ENCODE data around the gene APH1A.
"Not testable (repeated sequence)": the region's sequence is repeated elsewhere in the genome, so short reads cannot be mapped to it uniquely, and the experiment has no call there.

APH1A gene

DNA sequence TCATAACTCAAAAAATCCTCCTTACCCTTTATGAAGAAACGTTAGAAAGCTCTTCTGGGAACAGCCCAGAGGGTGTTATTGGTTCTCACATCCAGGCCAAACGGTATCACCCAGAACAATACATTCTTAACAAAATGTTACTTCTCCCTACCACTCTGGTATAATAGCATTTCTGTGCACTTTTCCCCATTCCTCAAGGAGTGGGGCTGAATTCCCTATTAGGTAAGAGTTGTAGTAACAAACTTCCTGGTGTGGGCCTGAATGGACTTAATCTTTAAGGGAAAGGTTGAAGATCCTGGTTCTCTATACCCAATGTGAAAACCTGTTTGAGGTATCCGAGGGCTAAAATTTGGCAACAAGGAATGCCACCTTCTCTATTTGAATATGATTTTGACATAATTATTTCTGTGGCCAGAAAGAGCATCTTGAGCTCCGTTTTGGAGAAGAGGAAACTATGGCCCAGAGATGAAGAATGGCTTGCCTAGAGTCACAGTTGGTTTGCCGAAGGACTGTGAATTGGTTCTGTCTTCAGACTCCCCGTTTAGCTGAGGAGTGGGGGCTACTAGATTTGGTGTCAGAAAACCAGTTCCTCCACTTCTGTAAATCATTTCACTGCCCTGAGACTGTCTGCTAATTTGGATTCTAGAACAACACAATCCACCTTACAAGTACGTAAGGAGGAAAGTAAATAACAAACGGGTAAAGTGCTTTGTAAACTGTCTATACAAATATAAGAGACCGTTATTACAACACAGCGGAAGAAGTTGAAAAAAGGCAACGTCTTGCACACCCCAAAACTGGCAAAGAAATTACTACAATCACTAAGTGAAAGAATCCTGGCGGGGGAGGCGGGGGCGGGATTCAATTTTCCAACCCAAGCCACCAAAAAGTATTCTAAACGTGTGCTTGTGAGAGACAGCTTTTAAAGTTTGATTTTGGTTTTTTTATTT is 35.2 kb downstream of the APH1A start:
- peak; percentile 54 for DNase-seq

DNA sequence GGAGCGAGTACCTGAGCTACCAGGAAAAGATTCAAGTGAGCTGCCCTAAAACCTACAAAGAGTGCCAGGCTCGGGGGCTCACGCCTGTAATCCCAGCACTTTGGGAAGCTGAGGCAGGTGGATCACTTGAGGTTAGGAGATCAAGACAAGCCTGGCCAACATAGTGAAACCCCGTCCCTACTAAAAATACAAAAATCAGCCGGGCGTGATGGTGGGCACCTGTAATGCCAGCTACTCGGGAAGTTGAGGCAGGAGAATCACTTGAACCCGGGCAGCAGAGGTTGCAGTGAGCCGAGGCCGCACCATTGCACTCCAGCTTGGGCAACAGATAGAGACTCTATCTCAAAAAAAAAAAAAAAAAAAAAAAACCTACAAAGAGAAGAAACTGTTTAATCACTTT is 35.9 kb downstream of the APH1A start:
- DNase-seq = not testable (repeated sequence)

DNA sequence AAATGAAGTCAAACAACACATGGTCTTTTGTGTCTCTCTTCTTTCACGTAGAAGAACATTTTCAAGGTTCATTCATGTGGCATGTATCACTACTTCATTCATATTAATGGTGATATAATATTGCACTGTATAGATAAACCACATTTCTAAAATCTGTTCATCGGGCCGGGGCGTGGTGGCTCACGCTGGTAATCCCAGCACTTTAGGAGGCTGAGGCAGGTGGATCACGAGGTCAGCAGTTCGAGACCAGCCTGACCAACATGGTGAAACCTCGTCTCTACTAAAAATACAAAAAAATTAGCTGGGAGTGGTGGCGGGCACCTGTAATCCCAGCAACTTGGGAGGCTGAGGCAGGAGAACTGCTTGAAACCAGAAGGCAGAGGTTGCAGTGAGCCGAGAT is 40.6 kb downstream of the APH1A start:
- not testable (repeated sequence) for DNase-seq

GRCh38 chr1:150227228-150227627 is 41.6 kb downstream of the APH1A start:
- DNase-seq = no peak

DNA sequence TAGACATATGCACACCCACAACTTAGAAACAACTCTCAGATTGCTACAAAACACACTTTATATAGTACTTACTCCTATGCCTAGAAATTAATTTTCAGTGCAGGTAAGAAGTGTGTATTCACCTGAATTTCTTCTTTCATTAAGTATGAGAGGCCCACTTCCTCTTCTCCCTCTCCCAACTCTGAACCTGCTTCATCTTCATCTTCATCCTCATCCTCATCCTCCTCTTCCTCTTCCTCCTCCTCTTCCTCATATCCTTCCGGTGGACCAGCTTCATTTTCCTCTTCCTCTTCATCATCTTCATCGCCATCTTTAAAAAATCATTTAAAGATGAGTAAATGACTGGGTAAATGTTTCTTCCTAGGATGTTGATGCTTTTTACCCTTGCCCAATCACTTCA is 42.3 kb downstream of the APH1A start:
- DNase-seq = no peak

DNA sequence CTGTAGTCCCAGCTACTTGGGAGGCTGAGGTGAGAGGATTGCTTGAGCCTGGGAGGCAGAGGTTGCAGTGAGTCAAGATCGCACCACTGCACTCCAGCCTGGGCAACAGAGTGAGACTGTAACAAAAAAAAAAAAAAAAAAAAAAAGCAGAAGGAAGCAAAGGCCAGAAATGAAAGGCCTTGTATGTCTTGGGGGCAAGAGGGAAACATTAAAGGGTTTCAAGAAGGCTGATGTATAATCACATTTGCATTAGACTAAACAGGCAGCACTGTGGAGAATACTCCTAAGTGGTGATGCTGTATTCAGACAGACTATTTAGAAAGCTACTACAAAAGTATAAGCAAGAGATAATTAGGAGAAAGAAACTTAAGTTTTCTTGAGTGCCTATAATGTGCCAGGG is 43.3 kb downstream of the APH1A start:
- DNase-seq = no peak

GRCh38 chr1:150224983-150225382 is 43.8 kb downstream of the APH1A start:
- no peak for DNase-seq

GRCh38 chr1:150221552-150221951 is 47.3 kb downstream of the APH1A start:
- no peak for DNase-seq

DNA sequence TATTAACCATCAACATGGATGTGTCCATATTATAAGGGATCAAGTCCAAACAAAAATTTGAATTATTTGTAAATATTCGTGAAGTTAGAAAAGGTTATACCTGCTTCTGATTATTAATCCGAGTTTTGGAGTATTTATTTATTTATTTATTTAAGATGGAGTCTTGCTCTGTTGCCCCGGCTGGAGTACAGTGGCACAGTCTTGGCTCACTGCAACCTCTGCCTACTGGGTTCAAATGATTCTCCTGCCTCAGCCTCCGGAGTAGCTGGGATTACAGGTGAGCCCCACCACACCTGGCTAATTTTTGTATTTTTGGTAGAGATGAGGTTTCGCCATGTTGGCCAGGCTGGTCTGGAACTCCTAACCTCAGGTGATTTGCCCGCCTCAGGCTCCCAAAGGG is 53.0 kb downstream of the APH1A start:
- DNase-seq = not testable (repeated sequence)
